HG03064 (cell line): ENCODE data around the gene SNX7.
A peak's percentile ranks its signal among the peaks of the same experiment; 100 is the strongest.

Source experiments
- ATAC-seq: cut with Tn5 transposase; IDR thresholded peaks from one replicate; pipeline ENCODE4 v1.9.1; 2021; ENCODE audit warnings: low read depth; ENCODE audit not compliant: unreplicated experiment

SNX7 gene

DNA sequence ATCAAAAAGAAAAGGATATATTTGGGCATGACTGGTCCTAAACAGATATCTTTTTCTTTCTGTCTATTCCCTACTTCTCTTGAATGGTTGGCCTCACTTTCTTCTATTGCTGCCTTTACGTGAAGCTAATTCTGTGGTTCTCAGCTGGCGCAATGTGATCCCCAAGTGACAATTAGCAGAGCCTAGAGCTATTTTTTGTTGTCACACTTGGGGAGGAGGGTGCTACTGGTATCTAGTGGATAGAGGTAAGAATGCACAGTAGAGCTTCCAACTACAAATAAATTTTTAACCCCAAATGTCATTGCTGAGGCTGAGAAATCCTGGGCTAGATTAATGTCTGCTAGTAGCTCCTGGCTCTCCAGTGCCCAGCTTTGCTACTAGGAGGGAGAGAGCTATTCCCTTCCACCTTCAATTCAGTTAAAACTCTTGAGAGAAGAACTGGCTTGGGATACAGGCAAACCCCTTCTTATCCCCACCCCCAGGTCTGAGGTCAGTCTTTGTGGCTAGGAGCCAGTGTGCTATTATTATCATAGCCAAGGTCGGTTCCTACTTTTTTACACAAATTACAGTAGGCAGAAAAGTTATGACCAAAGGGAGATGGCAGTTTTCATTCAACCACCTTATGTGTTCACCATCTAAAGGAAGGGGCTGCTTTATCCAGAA lies 102.1 kb downstream of the SNX7 start:
- ATAC-seq = no peak

DNA sequence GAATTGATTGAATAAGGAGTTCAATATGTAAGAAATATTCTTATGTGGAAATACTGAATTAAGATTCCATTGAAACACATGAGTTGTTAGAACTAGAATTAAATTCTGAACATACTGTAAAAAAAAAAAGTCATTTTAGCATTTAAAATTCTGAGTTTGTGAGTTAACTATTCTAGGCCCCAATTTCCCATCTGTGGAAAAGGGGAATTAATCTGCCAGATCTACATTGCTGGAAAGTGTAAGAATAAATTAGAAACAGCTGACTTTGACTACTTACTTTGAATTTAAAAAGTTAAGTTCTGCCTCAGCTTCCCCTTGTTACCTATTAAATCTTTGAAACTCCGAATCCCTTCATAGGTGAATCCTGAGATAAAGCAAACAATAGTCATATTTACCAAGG lies 103.0 kb downstream of the SNX7 start:
- no peak for ATAC-seq

DNA sequence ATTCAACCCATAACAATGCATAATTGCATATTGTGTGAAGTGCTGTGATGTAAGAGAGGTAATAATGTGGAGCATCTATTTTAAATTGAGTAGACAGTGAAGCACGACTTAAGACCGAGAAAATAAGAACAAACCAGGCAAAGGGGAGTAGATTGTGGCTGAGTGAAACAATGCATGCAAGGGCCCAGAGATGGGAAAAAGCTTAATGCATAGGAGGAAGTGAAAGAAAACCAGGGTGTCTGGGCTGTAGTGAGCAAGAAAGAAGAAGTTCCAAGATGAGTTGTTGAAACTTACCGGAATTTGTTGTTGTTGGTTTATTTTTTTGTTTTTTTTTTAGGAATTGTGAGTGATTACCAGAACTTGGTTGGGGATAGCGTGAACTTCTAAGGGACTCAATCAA lies 104.7 kb downstream of the SNX7 start:
- no peak for ATAC-seq

DNA sequence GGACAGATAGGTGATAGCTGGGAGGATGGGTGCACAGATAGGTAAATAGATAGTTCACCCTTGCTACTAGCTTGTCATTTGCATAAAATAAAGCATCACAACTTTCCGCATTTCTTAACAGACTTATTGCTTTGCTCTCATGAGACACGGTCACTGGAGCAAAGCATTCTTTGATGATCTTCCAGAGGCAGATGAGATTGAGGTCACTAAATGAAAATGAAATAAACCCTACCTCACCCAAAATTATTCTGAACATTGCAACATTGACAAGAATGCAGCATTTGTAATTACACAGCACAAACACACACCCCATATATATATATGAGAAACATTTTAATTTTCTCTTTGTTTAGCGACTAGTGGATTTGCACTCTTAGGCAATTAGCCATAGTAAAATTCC lies 107.6 kb downstream of the SNX7 start:
- no peak for ATAC-seq

DNA sequence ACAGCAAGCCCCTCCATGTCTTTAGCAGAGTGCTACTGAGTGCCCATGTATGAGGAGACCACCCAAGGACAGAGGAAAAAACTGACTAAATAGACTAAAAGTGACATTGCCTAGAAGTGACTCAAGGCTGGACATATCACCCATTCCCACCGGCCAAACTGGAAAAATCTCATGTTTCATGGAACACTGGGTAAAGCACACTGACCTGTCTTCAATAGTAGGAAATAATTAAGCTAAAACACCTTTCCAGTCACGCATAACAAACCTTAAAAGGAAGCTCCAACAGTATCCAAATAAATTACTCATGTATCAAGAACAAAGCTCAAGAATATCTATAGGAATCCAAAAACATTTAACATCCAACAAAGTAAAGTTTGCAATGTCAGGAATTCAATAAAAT lies 120.4 kb downstream of the SNX7 start:
- no peak for ATAC-seq

DNA sequence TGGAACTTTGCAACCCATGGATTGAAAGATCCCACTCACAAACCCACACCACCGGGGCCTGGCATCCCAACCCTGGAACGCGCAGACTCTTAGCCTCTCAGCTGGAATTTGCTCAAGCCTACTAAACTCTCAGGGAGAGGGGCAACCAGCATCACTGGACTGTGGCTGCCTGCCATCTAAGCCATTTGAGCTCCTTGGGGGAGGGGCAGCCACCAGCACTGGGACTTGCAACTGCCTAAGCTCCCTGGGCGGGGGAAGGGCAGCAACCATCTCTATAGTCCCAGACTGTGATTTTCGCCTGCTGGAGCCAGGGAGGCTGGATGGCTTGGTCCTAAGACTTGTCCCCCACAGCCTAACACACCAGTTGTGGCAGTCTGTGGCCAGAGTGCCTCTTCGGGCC lies 122.3 kb downstream of the SNX7 start:
- no peak for ATAC-seq

DNA sequence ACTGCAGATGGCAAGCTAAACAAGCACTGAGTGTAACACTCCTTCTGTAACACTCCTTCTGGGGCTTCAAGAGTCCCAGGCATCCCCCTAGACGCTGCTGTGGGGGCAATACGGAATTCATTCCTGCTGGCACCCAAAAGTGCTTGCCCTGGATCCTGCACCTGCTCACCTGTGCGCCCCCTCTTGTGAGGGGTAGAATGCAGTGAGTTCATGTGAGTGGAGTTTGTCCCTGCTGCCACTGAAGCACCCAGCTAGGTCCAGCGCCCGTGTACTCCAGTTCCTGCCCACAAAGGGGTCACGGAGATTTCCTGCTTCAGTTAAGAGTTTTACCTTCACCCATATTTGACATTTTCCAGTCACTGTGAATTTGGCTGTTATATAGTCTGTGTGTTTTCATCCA lies 130.0 kb downstream of the SNX7 start:
- ATAC-seq = no peak

DNA sequence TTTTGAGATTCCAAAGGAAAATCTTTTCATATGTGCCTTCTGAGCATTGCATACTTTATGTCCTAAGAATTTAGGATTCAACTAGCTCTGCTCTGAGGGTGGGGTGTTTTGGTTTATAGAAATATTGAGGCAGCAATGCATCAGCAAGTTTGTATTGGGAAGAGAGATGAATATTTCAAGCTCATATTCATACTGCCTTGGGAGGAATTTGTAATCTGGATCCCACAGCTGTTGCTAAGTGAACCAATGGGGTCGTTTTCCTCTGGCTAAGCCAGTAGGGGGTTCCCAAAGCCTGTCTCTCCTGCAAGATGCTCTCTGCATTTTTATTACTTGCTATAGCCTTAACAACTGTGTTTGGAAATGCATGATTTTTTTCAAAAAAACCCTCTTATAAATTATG lies 130.6 kb downstream of the SNX7 start:
- no peak for ATAC-seq

DNA sequence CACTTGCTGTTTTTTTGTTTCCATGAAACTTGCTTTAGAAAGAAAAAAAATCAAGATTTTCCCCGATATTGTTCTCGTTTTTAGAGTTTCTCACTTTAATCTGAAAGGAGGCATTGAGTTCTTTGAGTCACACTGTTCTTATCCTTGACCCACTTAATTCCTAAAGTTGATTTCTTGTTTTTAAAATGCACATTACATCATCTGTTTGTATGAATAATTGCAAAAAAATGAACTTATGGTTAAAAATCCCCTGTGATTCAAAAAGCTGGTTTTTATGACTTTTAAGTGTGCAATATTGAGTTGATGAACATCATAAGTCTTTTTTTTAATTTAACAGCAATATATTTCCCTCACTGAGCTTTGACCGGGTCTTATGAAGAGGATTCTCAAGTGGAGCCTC lies 131.6 kb downstream of the SNX7 start:
- ATAC-seq = no peak

DNA sequence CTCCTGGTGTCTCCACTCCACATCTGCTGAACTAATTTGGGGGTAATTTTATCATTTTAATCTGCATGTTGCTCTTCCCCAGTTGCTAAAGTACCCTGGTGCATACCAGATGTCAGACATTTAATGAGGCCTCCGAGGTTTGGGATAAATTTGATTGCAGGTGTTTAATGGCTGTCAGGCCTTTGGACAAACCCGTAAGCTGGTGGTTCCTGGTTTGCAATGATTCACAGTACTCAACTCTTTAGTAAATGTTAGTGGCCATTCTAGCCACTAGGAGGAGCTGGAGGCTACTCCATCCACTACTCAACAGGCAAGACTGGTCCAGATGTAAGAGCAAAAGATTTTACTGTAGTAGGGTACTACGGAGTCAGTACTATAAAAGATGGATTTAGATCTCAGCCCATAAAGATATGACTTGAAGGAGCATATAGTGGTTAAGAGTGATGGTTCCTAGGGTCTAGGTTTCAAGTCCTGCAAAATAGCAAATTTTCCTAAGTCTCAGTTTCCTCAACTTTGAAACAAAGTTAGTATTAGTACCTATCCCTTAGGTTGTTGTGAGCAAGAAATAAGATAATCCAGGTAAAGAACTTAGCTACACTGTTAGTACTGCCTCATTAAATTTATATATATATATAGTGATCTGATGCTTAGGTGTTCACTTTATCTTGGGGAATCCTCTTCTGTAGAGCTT lies 132.8 kb downstream of the SNX7 start:
- ATAC-seq = peak; percentile 89

DNA sequence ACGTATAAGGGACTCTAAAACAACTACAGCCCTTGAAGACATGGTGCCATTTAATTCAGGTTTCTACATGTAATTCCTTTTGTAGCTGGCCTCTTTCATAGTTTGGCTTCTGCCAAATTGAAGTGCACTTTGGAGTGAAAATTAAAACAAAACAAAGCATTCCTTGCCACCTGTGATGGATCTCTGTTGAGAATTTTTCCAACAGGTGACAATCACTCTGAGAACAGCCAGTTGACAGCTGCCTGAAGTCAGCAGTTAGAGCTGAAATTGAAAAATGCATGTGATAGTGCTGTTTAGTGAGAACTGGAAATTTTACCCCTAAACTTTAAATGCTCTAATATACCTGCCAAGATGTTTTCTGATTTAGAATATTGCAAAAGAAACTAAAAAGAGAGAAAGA lies 134.5 kb downstream of the SNX7 start:
- no peak for ATAC-seq

DNA sequence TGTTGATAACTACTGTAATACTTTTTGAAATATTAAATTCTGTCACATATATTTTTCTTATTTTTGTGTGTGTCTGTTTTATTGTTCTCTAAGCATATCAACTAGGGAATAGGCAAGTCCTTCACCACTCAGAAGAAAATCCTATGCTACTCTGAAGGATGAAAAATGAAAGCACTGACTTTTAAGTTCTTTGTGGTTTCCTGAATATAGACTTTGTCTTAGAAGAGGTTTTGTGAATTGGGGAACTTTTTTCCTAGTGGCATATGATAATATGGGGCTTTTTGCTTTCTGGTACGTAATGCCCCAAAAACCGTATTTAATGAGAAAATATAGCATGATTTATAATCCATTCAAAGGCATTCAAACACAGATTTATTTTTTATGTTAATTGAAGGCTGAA lies 136.0 kb downstream of the SNX7 start:
- ATAC-seq = no peak
